Osteocyte (in vitro differentiated cells): Measurements from ENCODE around the gene HNRNPM. TPM values are rescaled to one million over a fixed set of nuclear protein-coding genes. Genes with fewer than 3 reads are reported as not detected.

ENCODE experiments used
- DNase-seq: peaks from one replicate; pipeline ENCODE4 v3.0.0; 2021; ENCODE audit warnings: mixed read lengths; ENCODE audit not compliant: unreplicated experiment; ENCODE audit errors: extremely low spot score
- H3K27ac Mint-ChIP-seq: one replicate; pipeline ENCODE4 v1.8.0; 2021; ENCODE audit warnings: mild to moderate bottlenecking, mixed read lengths; ENCODE audit not compliant: unreplicated experiment
- H3K27me3 Mint-ChIP-seq: one replicate; pipeline ENCODE4 v1.8.0; 2021; ENCODE audit warnings: mixed read lengths; ENCODE audit not compliant: unreplicated experiment
- H3K36me3 Mint-ChIP-seq: one replicate; pipeline ENCODE4 v1.8.0; 2021; ENCODE audit warnings: mixed read lengths; ENCODE audit not compliant: unreplicated experiment
- H3K4me1 Mint-ChIP-seq: one replicate; pipeline ENCODE4 v1.8.0; 2021; ENCODE audit warnings: mixed read lengths; ENCODE audit not compliant: unreplicated experiment
- H3K4me3 Mint-ChIP-seq: one replicate; pipeline ENCODE4 v1.8.0; 2021; ENCODE audit warnings: mild to moderate bottlenecking, moderate library complexity, mixed read lengths; ENCODE audit not compliant: unreplicated experiment
- H3K9me3 Mint-ChIP-seq: one replicate; pipeline ENCODE4 v1.8.0; 2021; ENCODE audit warnings: mixed read lengths; ENCODE audit not compliant: unreplicated experiment
- total RNA-seq: library from RNA; stranded (reverse); gene quantifications from 2 replicates; pipeline ENCODE4 v1.2.1, GENCODE V29; 2021
- TF ChIP-seq, protein P1 (sequence below): fragments of 200-600 bp; sonication (generic); IDR thresholded peaks from 2 replicates; pipeline ENCODE4 v1.5.0; 2021; ENCODE audit warnings: antibody characterized with exemption, mild to moderate bottlenecking, moderate library complexity

HNRNPM gene
- total RNA-seq, 1 donor from 2014 or later = 156 TPM

DNA sequence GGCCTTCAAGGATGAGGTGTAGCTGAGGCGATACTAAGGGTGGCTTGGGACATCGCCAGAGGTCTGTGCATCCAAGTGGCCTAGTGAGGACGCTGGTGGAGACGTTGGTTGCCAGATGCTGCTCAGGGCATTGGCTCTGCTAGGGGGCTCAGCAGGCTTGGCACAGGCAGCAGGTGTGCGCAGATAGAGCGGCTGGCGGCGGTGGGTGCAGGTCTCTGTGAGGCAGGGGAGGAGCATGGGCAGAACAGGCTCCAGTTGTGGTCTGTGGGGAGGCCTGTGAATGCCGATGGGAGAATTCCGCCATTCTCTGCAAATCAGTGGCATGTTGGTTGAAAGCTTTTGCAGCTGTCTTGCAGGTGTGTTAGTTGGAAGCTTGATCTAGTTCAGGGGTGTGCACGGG, 36.4 kb downstream of the HNRNPM start:
- no peak for DNase-seq
- Mint-ChIP-seq H3K4me1 (peaks cover 16% of the 10 kb centered on the region), H3K27me3 (no peaks in the 10 kb centered on the region), H3K27ac (no peak overlapping the region), H3K9me3 (no peaks in the 10 kb centered on the region), H3K4me3 (no peak overlapping the region), H3K36me3 (peaks cover 26% of the 10 kb centered on the region)
- TF ChIP-seq, protein P1, sequence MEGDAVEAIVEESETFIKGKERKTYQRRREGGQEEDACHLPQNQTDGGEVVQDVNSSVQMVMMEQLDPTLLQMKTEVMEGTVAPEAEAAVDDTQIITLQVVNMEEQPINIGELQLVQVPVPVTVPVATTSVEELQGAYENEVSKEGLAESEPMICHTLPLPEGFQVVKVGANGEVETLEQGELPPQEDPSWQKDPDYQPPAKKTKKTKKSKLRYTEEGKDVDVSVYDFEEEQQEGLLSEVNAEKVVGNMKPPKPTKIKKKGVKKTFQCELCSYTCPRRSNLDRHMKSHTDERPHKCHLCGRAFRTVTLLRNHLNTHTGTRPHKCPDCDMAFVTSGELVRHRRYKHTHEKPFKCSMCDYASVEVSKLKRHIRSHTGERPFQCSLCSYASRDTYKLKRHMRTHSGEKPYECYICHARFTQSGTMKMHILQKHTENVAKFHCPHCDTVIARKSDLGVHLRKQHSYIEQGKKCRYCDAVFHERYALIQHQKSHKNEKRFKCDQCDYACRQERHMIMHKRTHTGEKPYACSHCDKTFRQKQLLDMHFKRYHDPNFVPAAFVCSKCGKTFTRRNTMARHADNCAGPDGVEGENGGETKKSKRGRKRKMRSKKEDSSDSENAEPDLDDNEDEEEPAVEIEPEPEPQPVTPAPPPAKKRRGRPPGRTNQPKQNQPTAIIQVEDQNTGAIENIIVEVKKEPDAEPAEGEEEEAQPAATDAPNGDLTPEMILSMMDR = no peak

DNA sequence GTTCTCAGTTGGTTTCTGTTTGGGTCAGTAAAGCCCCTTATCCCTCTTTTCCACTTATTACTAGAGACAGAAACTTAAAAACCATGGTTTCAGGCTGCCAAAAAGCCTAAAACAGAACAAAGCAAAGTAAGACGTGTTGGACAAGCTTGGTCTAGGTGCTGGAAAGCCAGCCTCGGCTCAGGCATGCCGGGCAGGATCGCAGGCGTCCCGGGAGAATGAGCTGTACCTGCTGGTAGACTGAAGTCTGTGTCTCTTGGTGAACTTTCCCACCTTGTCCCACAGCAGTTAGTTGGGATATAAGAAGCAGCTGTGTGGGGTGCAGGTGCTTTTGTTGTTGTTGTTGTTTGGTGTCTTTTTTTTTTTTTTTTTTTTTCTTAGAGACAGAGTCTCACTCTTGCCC, 36.8 kb downstream of the HNRNPM start:
- Mint-ChIP-seq H3K27me3 (no peaks in the 10 kb centered on the region), H3K4me1 (peaks cover 16% of the 10 kb centered on the region), H3K9me3 (no peaks in the 10 kb centered on the region), H3K27ac (no peak overlapping the region), H3K4me3 (no peak overlapping the region), H3K36me3 (peaks cover 30% of the 10 kb centered on the region)
- DNase-seq = no peak
- TF ChIP-seq, protein P1 = no peak

DNA sequence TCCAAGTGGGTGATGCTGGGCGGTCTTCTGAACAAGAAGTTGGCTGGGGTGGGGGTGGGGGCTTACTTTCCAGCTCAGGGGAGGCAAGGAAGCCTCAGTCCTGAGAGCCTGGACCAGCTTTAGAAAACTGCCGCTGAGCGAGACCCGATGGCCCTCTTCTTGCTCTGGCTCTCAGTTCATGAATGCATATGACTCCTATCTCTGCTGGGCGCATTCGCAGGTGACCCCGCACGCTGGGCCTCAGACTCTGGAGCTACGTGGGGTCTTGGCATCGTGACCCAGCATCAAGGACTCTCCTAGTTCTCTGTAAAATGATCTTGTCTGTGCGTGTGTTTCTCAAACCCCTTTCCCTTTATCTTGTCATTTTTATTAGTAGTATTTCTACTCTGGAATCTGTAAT, 37.9 kb downstream of the HNRNPM start:
- H3K27me3 Mint-ChIP-seq = no peaks in the 10 kb centered on the region
- no peak overlapping the region for H3K27ac Mint-ChIP-seq
- H3K4me3 Mint-ChIP-seq = no peak overlapping the region
- H3K9me3 Mint-ChIP-seq = no peaks in the 10 kb centered on the region
- H3K4me1 Mint-ChIP-seq = peaks cover 12% of the 10 kb centered on the region
- TF ChIP-seq, protein P1 = no peak
- H3K36me3 Mint-ChIP-seq = peaks cover 33% of the 10 kb centered on the region
- DNase-seq = no peak

GRCh38 chr19:8483165-8483564, 38.4 kb downstream of the HNRNPM start:
- TF ChIP-seq, protein P1 = no peak

DNA sequence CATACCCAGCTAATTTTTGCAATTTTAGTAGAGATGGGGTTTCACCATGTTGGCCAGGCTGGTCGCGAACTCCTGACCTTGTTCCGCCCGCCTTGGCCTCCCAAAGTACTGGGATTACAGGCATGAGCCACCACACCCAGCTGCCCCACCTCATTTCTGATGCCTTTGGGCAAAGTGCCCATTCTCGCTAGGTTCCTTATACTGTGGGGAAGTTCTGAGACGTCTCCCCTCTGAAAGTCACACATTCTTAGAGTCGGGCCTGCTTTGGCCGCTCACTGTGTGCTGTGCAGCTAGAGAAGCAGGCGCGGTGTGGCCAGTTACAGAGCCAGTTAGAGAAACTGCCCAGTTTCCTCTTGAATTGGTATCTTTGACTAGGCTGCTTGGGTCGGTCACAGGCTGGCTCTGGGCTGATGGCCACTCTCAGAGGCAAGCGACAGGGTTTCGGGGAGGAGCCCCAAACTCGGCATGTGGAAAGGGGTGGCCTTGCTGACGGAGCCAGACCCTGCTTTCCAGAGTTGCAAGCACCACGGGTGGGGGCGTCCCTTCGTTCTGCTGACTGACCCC, 39.6 kb downstream of the HNRNPM start:
- Mint-ChIP-seq H3K36me3 (peaks cover 46% of the 10 kb centered on the region), H3K9me3 (no peaks in the 10 kb centered on the region), H3K4me1 (no peaks in the 10 kb centered on the region), H3K4me3 (no peak overlapping the region), H3K27me3 (no peaks in the 10 kb centered on the region), H3K27ac (no peak overlapping the region)
- DNase-seq = no peak
- TF ChIP-seq, protein P1 = no peak

More at GRCh38 chr19:8483165-8483564, 38.4 kb downstream of the HNRNPM start:
- H3K4me1 Mint-ChIP-seq = peaks cover 7% of the 10 kb centered on the region
- no peak for DNase-seq
- H3K27me3 Mint-ChIP-seq = no peaks in the 10 kb centered on the region
- peaks cover 36% of the 10 kb centered on the region for H3K36me3 Mint-ChIP-seq
- H3K27ac Mint-ChIP-seq = no peak overlapping the region
- no peak overlapping the region for H3K4me3 Mint-ChIP-seq
- no peaks in the 10 kb centered on the region for H3K9me3 Mint-ChIP-seq
